ENCODE data around the gene DDX42.
"Not testable (repeated sequence)": the region's sequence is repeated elsewhere in the genome, so short reads cannot be mapped to it uniquely, and the experiment has no call there.

DDX42 gene

GRCh38 chr17:63780507-63780906 is 6.5 kb downstream of the DDX42 start:
- no peak for DNase-seq

DNA sequence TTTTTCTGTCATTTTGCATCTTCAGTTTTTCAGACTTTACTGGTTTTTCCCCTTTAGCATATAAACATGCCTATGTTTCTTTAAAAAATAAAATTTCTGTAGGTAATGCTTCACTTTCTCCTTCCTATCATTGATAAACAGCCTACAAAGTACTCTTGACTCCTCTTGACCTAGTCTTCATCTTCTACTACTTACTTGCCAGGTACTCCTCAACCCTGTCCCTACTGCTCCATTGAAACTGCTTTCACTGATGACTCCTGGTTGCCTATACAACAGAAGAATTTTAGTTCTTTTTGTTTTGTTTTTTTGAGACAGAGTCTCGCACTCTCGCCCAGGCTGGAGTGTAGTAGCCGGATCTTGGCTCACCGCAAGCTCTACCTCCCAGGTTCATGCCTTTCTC is 7.0 kb downstream of the DDX42 start:
- no peak for DNase-seq

DNA sequence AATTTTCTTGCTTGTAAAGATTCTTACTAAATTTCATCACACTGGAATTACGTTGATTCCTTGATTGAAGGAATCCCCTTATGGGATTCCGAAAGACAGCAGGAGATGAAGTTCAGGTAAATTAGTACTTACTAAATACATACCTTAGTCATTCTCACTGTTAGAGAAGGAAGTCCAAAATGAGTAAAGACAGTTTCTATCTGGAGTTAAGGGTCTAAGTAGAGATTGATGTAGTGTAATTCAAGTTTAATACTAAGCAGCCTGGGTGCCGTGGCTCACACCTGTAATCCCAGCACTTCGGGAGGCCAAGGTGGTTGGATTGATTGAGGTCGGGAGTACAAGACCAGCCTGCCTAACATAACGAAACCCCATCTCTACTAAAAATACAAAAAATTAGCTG is 9.6 kb downstream of the DDX42 start:
- DNase-seq = no peak

DNA sequence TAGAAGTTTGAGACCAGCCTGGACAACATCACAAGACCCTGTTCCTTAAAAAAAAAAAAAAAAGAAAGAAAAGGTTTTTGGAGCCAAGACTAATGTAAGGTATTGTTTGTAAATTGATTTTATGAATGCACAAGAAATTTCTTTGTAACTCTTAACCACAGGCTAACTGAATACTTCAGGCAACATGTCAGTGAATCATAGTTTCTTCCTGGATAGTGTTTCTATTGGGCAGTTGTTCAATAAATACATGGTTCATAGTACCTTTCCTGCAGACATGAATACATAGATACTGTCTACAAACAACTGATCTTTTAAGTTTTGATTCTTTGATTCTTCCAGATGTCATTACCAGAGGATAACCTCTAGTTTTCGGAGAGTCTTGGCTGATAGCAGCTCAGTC is 11.6 kb downstream of the DDX42 start:
- DNase-seq = no peak

GRCh38 chr17:63786117-63786516 is 12.1 kb downstream of the DDX42 start:
- DNase-seq = no peak

DNA sequence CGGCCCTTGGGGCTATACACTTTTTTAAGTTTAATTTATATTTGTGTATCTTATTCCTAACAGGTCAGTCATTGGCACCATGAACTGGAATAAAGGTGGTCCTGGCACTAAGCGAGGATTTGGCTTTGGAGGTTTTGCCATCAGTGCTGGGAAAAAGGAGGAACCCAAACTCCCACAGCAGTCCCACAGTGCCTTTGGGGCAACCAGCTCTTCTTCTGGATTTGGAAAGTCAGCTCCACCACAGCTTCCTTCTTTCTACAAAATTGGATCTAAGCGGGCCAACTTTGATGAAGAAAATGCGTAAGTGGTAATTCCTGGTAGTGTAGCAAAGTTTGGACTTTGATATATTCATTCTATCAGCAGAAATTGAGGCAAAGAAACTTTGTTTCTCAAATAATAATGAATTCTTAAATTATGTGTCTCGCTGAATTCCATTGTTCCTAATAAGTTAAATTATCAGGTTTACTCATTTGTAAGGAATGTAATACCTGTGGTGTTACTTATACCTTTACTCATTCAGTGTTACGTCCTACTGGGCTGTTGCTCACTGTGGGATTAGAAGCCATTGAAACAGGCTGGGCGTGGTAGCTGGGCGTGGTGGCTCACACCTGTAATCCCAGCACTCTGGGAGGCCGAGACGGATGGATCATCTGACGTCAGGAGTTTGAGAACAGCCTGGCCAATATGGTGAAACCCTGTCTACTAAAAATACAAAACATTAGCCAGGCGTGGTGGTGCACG is 13.2 kb downstream of the DDX42 start:
- DNase-seq = no peak

DNA sequence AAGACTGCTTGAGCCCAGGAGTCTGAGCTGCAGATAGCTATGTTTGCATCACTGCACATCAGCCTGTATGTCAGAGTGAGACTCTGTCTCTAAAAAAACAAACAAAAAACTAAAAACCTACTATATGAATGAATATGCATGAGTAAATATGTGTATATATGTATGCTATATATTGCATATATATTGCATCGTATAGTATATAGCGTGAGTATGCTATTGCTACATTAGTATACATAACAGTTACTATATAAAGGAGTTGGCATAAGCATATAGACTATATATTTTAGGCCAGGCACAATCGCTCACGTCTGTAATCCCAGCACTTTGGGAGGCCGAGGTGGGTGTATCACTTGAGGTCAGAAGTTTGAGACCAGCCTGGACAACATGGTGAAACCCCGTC is 16.1 kb downstream of the DDX42 start:
- DNase-seq = no peak

GRCh38 chr17:63792055-63792729 is 18.2 kb downstream of the DDX42 start:
- no peak for DNase-seq

- not testable (repeated sequence) for DNase-seq
Measured at GRCh38 chr17:63796375-63796774, 22.4 kb downstream of the DDX42 start.

DNA sequence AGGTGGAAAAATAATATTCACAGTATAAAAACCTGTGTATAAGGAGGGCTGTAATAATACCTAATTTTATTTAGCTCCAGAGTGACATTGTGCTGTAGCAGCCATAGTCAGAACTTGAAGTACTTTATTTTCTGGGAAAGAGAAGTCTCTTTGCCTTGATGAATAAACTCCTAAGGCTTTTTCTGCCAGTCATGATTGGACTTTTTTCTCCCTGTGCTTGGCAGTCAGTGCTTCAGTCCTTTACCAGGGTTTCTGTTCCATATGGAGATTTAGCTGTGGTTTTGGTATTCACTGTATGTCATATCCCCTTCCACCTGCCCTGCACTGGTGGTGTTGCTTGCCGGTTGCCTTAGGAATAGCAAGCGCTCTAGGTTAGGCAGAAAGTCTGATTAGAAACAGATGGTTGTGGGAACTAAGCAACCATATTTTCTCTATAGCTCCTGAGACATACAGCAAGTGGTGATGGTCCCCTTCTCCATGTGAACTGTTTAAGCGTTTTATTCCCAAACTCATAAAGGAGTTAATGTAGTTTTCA is 24.7 kb downstream of the DDX42 start:
- no peak for DNase-seq

DNA sequence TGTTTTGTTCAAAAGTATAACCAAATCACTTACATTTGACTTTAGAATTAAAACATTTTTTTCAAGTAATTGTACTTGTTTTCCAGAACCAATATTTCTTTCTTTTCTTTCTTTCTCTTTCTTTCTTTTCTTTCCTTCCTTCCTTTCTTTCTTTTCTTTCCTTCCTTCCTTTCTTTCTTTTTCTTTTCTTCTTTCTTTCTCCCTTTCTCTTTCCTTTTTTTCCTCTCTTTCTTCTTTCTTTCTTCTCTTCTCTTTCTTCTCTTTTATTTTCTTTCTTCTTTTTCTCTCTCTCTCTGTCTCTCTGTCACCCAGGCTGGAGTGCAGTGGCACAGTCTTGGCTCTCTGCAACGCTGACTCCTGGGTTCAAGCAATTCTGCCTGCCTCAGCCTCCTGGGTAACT is 26.8 kb downstream of the DDX42 start:
- DNase-seq = no peak

- DNase-seq = no peak
Measured at GRCh38 chr17:63804328-63804727, 30.4 kb downstream of the DDX42 start.

DNA sequence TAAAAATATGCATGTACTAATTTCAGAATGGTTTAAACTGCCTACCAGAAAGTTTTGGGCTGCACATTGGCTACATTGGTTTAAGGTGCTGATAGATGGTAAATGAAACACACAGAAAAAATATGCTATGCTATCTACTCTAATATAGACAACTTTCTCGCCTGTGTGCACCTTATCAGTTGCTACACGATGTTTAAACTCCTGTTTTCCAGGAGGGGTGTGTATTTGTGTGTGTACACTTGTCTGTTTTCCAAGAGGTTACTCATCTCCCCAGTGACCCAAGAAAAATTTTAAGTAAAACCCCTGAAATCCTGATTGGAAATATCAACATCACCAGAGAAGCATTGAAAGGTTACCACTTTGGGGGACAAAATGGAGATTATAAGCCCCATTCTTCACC is 31.6 kb downstream of the DDX42 start:
- DNase-seq = no peak

DNA sequence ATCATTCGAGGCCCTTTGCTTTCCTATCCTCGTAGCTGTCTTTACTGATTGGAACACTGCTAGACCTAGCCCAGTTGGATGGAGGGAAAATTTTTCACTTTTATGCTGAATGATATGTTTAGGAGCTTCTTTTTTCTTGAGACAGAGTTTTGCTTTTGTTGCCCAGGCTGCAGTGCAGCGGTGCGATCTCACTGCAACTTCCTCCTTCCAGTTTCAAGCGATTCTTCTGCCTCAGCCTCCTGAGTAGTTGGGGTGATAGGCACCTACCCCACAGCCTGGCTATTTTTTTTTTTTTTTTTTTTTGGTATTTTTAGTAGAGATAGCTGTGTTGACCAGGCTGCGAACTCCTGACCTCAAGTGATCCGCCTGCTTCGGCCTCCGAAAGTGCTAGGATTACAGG is 36.0 kb downstream of the DDX42 start:
- no peak for DNase-seq

- no peak for DNase-seq
Measured at GRCh38 chr17:63816123-63816522, 42.2 kb downstream of the DDX42 start.

DNA sequence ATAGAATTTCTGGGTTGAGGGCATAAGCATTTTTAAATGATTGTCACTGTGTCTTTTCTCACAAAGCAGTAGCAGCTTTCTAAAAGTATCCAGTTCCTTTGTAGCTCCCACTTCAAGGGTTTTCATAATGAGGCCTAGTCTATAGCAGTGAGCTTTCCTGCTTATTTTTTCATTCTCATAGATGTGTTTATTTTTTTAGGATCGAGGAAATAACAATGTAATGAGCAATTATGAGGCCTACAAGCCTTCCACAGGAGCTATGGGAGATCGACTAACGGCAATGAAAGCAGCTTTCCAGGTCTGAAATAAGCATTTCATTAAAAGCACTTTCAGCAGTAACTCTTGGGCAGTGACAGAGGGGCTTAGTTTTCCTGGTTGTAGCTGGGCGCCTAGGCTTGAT is 42.7 kb downstream of the DDX42 start:
- no peak for DNase-seq

DNA sequence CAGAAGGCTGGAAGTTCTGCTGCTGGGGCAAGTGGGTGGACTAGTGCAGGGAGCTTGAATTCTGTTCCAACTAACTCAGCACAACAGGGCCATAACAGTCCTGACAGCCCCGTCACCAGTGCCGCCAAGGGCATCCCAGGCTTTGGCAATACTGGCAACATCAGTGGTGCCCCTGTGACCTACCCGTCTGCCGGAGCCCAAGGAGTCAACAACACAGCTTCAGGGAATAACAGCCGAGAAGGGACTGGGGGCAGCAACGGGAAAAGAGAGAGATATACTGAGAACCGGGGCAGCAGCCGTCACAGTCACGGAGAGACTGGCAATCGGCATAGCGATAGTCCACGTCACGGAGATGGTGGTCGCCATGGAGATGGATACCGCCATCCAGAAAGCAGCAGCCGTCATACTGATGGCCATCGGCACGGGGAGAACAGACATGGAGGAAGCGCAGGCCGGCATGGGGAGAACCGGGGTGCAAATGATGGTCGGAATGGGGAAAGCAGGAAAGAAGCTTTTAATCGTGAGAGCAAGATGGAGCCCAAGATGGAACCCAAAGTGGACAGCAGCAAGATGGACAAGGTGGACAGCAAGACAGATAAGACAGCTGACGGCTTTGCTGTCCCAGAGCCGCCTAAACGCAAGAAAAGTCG is 43.9 kb downstream of the DDX42 start:
- no peak for DNase-seq

DNA sequence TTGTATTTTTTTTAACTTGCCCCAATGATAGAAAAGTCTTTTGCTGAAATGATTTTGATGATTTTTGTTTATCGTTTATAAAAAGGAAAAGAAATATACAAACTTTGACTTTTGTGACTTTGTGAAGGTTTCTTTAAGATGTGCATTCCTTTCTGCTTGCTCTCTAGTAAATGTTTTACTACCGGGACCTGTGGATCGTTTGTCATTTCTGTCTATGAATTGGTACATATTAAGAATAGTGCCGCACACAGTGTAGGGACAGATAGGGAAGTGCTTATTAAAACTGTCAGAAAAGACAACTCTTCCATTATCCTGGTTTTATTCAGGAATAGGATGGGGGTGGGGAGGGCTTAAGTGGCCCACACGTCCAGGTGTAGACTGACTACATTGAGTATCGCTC is 45.2 kb downstream of the DDX42 start:
- DNase-seq = no peak

GRCh38 chr17:63819585-63820537 is 45.9 kb downstream of the DDX42 start:
- no peak for DNase-seq

- no peak for DNase-seq
Measured at GRCh38 chr17:63820963-63821561, 47.1 kb downstream of the DDX42 start.

GRCh38 chr17:63821804-63822203 is 47.8 kb downstream of the DDX42 start:
- no peak for DNase-seq

DNA sequence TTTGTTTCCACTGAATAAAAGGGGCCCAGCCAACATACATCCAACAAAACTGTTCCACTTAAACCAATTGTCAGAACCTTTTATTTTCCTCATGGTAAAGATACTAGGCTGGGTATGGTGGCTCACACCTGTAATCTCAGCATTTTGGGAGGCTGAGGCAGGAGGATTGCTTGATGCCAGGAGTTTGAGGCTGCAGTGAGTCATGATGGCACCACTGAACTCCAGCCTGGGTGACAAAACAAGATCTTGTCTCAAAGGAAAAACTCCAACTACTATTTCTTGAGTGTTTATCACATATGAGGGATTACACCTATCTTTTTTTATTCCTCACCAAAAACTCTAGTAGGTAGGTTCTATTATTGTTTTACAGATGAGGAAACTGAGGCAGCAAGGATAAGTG is 48.6 kb downstream of the DDX42 start:
- no peak for DNase-seq

Data from activated gamma-delta T cell treated with Interleukin-2 at 50 U/mL for 16 hours (primary cell).